Spleen (tissue), 7 donors: ENCODE measurements around the gene SPDYE2.
"Not testable (repeated sequence)": the region's sequence is repeated elsewhere in the genome, so short reads cannot be mapped to it uniquely, and the experiment has no call there.

ENCODE experiments used
- CTCF ChIP-seq, 11 experiments: fragments of 200-600 bp in 7 of 11; fragments of 450-650 bp in 4 of 11; sonication (generic) in 4 of 11; IDR thresholded peaks in 8 of 11; conservative IDR thresholded peaks in 3 of 11; 1 replicate in 7 of 11; 2 replicates in 4 of 11; pipeline versions ENCODE4 v1.4.0 to v1.8.0; 2016 to 2021; ENCODE audit warnings: antibody characterized with exemption in 11 of 11, inconsistent platforms in 4 of 11, mild to moderate bottlenecking in 1 of 11
- POLR2A ChIP-seq, 3 donors: fragments of 450-650 bp; IDR thresholded peaks; one replicate each; pipeline ENCODE4 v1.5.1; 2017; ENCODE audit warnings: antibody characterized with exemption in 3 of 3, mild to moderate bottlenecking in 1 of 3
- donor health status: DM: no; HTN: no; CAD: no; lungs with moderate emphysema.
- donor health status: DM: no; HTN: no; CAD: no.
- donor health status: DM: no; HTN: no; CAD: no.

DNA sequence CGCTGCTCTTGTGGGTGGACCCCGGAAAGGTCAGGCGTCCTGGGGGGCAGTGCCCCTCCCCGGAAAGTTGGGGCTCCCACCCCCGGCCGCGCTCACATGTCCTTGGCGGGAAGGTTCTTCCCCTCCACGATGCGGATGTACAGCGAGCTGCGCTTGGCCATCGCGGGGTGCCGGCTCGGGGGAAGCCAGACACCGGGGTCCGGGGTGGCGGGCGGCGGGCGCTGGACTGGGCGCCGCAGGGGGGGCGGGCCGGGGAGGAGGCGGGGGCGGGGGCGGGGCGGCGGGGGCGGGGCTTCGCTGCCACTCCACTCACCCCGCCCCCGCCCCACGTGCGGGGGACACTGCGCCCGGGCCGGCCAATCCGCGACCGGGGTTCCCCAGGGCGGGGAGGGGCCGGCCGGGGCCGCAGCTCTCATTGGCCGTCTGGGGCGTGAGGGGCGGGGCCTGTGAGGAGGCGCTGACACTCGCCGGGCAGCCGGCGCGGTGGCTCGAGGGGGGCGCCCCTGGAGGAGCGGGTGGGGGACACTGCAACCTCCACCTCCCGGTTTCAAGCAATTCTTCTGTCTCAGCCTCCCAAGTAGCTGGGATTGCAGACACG, 33.4 kb upstream of the SPDYE2 start, which contains the start of gene RASA4B:
- TF ChIP-seq POLR2A (IDR thresholded peaks at IDR 0.05); CTCF (IDR thresholded peaks at IDR 0.05 in 8 of 11, conservative IDR thresholded peaks at IDR 0.05 in 3 of 11): not testable (repeated sequence)
